Vagina (tissue), 2 donors: Measurements from ENCODE around the gene PARD6G. TPM values are rescaled to one million over a fixed set of nuclear protein-coding genes. Genes with fewer than 3 reads are reported as not detected.
A peak's percentile ranks its signal among the peaks of the same experiment; 100 is the strongest.

Experiments
- DNase-seq, 2 donors: peaks; one replicate each; pipeline ENCODE4 v3.0.0-alpha.2; 2017; ENCODE audit errors: extremely low spot score in 2 of 2
- H3K27ac ChIP-seq: fragments of 200-600 bp; sonication (generic); one replicate; pipeline ENCODE4 v1.5.1; 2019
- H3K27me3 ChIP-seq: fragments of 200-600 bp; sonication (generic); one replicate; pipeline ENCODE4 v1.5.1; 2019
- H3K36me3 ChIP-seq, 2 donors: fragments of 200-600 bp; sonication (generic); one replicate each; pipeline ENCODE4 v1.5.1; 2017 to 2019
- H3K4me1 ChIP-seq: fragments of 200-600 bp; sonication (generic); one replicate; pipeline ENCODE4 v1.5.1; 2019
- H3K4me3 ChIP-seq, 2 donors: fragments of 200-600 bp; sonication (generic); 1 replicate in 1 of 2; 2 replicates in 1 of 2; pipeline ENCODE4 v1.5.1; 2016 to 2019
- H3K9me3 ChIP-seq: fragments of 200-600 bp; sonication (generic); one replicate; pipeline ENCODE4 v1.5.1; 2019
- POLR2A ChIP-seq, 2 donors: fragments of 450-650 bp; IDR thresholded peaks; one replicate each; pipeline ENCODE4 v1.6.1; 2017; ENCODE audit warnings: antibody characterized with exemption in 2 of 2, mild to moderate bottlenecking in 2 of 2, moderate library complexity in 2 of 2
- POLR2AphosphoS5 ChIP-seq, 2 donors: sonication (generic); formaldehyde crosslinking; IDR thresholded peaks; one replicate each; pipeline ENCODE4 v1.9.0; 2017; ENCODE audit warnings: antibody characterized with exemption in 2 of 2, mild to moderate bottlenecking in 2 of 2, low read depth in 1 of 2; ENCODE audit not compliant: insufficient read depth in 1 of 2
- intact Hi-C: fragments of 100-400 bp; cut with DNase I; formaldehyde crosslinking; loops from one replicate; pipeline ENCODE4 v1.15.1; 2023
- total RNA-seq: library from RNA; depleted of rRNA; stranded (reverse); fragments of >200 nt; gene quantifications from one replicate; pipeline ENCODE4 v1.2.3, GENCODE V29; 2016
- TF ChIP-seq, protein P1 (sequence below), 3 experiments: fragments of 450-650 bp in 2 of 3; fragments of 200-600 bp in 1 of 3; sonication (generic) in 1 of 3; IDR thresholded peaks; one replicate each; pipeline ENCODE4 v1.5.1; 2017 to 2019; ENCODE audit warnings: antibody characterized with exemption in 3 of 3, mild to moderate bottlenecking in 2 of 3, moderate library complexity in 2 of 3

Gene PARD6G
- total RNA-seq, 1 donor from 2014 or later, result 32.7 TPM

- H3K27ac ChIP-seq, result no peak overlapping the region
Measured at GRCh38 chr18:80210312-80211083, 36.8 kb downstream of the PARD6G start.

GRCh38 chr18:80208620-80209019 lies 38.7 kb downstream of the PARD6G start:
- Histone ChIP-seq H3K4me1 (peaks cover 11% of the 10 kb centered on the region), H3K27ac (no peak overlapping the region), H3K27me3 (no peaks in the 10 kb centered on the region), H3K36me3 (no peaks in the 10 kb centered on the region), H3K4me3 (no peak overlapping the region), H3K9me3 (no peaks in the 10 kb centered on the region)
- intact Hi-C loops, result no loop called here
- DNase-seq, result peak in 1 of 2 donors; percentile 40
- TF ChIP-seq, protein P1, sequence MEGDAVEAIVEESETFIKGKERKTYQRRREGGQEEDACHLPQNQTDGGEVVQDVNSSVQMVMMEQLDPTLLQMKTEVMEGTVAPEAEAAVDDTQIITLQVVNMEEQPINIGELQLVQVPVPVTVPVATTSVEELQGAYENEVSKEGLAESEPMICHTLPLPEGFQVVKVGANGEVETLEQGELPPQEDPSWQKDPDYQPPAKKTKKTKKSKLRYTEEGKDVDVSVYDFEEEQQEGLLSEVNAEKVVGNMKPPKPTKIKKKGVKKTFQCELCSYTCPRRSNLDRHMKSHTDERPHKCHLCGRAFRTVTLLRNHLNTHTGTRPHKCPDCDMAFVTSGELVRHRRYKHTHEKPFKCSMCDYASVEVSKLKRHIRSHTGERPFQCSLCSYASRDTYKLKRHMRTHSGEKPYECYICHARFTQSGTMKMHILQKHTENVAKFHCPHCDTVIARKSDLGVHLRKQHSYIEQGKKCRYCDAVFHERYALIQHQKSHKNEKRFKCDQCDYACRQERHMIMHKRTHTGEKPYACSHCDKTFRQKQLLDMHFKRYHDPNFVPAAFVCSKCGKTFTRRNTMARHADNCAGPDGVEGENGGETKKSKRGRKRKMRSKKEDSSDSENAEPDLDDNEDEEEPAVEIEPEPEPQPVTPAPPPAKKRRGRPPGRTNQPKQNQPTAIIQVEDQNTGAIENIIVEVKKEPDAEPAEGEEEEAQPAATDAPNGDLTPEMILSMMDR (IDR thresholded peaks at IDR 0.05), result no peak
- TF ChIP-seq POLR2AphosphoS5 (IDR thresholded peaks at IDR 0.05; ENCODE audit: insufficient read depth in 1 of 2, low read depth in 1 of 2), result no peak
- no peak for TF ChIP-seq POLR2A (IDR thresholded peaks at IDR 0.05)

More at GRCh38 chr18:80210312-80211083, 36.8 kb downstream of the PARD6G start:
- H3K4me1 ChIP-seq, result peaks cover 11% of the 10 kb centered on the region
- no peak overlapping the region for H3K4me3 ChIP-seq
- H3K36me3 ChIP-seq, result no peaks in the 10 kb centered on the region
- DNase-seq, result peak in 1 of 2 donors; percentile 52
- TF ChIP-seq, protein P1 (IDR thresholded peaks at IDR 0.05), result no peak
- TF ChIP-seq POLR2AphosphoS5 (IDR thresholded peaks at IDR 0.05; ENCODE audit: insufficient read depth in 1 of 2, low read depth in 1 of 2), result no peak
- TF ChIP-seq POLR2A (IDR thresholded peaks at IDR 0.05), result no peak
- H3K9me3 ChIP-seq, result no peaks in the 10 kb centered on the region
- no peaks in the 10 kb centered on the region for H3K27me3 ChIP-seq
- intact Hi-C loops, result no loop called here

DNA sequence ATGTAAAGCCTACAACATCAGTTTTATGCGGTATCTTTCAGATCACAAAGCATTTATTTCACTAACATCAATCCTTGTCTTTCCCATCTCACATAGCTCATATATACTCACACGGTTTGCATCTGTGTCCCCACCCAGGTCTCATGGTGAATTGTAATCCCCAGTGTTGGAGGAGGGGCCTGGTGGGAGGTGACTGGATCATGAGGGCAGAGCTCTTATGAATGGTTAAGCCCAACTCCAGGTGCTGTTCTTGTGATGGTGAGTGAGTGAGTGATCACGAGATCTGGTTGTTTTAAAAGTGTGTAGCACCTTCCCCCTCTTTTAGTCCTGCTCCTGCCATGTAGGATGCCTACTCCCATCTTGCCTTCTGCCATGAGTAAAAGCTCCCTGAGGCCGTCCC lies 42.0 kb downstream of the PARD6G start:
- intact Hi-C loops, result no loop called here
- H3K27me3 ChIP-seq, result no peaks in the 10 kb centered on the region
- TF ChIP-seq POLR2A (IDR thresholded peaks at IDR 0.05), result no peak
- TF ChIP-seq, protein P1 (IDR thresholded peaks at IDR 0.05), result no peak
- no peak for TF ChIP-seq POLR2AphosphoS5 (IDR thresholded peaks at IDR 0.05; ENCODE audit: insufficient read depth in 1 of 2, low read depth in 1 of 2)

GRCh38 chr18:80204142-80204541 lies 43.2 kb downstream of the PARD6G start:
- no peaks in the 10 kb centered on the region for H3K9me3 ChIP-seq
- H3K4me1 ChIP-seq, result no peaks in the 10 kb centered on the region
- no peak overlapping the region for H3K27ac ChIP-seq
- no peak overlapping the region for H3K4me3 ChIP-seq
- H3K36me3 ChIP-seq, result no peaks in the 10 kb centered on the region
- TF ChIP-seq, protein P1 (IDR thresholded peaks at IDR 0.05), result no peak
- no peak for TF ChIP-seq POLR2A (IDR thresholded peaks at IDR 0.05)
- TF ChIP-seq POLR2AphosphoS5 (IDR thresholded peaks at IDR 0.05; ENCODE audit: insufficient read depth in 1 of 2, low read depth in 1 of 2), result no peak
- no peaks in the 10 kb centered on the region for H3K27me3 ChIP-seq
- intact Hi-C loops, result no loop called here
- peak in 1 of 2 donors; percentile 7 for DNase-seq

More for the DNA sequence above, 42.0 kb downstream of the PARD6G start:
- no peaks in the 10 kb centered on the region for H3K9me3 ChIP-seq
- no peak overlapping the region for H3K4me3 ChIP-seq
- DNase-seq, result peak in 1 of 2 donors; percentile 14
- no peaks in the 10 kb centered on the region for H3K36me3 ChIP-seq
- H3K4me1 ChIP-seq, result peaks cover 5% of the 10 kb centered on the region
- H3K27ac ChIP-seq, result no peak overlapping the region

GRCh38 chr18:80203249-80203648 lies 44.1 kb downstream of the PARD6G start:
- Histone ChIP-seq H3K4me1 (no peaks in the 10 kb centered on the region), H3K27ac (no peak overlapping the region), H3K4me3 (no peak overlapping the region), H3K36me3 (no peaks in the 10 kb centered on the region), H3K27me3 (no peaks in the 10 kb centered on the region), H3K9me3 (no peaks in the 10 kb centered on the region)
- intact Hi-C loops, result no loop called here
- DNase-seq, result peak in 1 of 2 donors; percentile 19
- TF ChIP-seq POLR2A (IDR thresholded peaks at IDR 0.05), result no peak
- TF ChIP-seq, protein P1 (IDR thresholded peaks at IDR 0.05), result no peak
- no peak for TF ChIP-seq POLR2AphosphoS5 (IDR thresholded peaks at IDR 0.05; ENCODE audit: insufficient read depth in 1 of 2, low read depth in 1 of 2)
